D721Med (cell line): ENCODE results near the gene FOXO6.

Experiments
- DNase-seq: peaks from one replicate; pipeline ENCODE4 v3.0.0; 2011; ENCODE audit warnings: low spot score; ENCODE audit not compliant: insufficient read length
- FAIRE-seq: peaks from 2 replicates; lab custom pipeline; 2011; peaks lifted over from hg19 to GRCh38; lab: Jason Lieb, UNC
- TF ChIP-seq, protein P1 (sequence below): IDR thresholded peaks from 2 replicates; pipeline ENCODE4 v1.5.1; 2012; ENCODE audit warnings: mild to moderate bottlenecking, control low read depth; ENCODE audit not compliant: insufficient read depth; ENCODE audit errors: missing control alignments

Gene FOXO6

DNA sequence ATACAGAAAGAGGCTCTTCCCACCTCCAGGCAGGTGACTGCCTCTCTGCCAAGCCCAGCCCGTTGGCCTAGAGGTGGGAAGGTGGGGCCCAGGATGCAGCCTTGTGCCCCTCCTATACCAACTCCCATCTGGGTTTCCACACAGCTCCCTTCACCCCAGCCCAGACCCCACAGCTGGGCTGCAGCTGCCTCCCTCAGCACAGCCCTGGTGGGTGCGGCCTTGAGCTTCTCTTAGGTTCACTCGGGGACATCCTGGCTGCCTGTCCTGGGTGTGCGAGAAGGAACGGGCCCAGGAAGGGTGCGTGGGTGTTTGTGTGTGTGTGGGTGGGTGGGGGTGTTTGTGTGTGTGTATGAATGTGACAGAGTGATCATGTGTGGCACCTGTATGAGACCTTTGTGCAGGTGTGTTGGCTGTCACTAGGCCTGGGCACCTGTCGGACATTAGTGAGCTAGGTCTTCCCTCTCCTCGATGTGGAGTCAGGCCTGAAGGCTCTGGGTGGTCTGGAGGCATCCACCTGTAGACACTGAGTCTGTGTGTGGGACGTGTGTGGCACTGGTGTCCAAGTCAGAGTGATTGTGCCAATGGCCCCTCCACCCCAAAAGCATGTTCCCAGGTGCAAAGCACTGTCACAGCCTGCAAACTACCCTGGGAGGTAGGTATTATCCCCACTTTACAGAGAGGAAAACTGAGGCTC lies 30.7 kb downstream of the FOXO6 start:
- TF ChIP-seq, protein P1, sequence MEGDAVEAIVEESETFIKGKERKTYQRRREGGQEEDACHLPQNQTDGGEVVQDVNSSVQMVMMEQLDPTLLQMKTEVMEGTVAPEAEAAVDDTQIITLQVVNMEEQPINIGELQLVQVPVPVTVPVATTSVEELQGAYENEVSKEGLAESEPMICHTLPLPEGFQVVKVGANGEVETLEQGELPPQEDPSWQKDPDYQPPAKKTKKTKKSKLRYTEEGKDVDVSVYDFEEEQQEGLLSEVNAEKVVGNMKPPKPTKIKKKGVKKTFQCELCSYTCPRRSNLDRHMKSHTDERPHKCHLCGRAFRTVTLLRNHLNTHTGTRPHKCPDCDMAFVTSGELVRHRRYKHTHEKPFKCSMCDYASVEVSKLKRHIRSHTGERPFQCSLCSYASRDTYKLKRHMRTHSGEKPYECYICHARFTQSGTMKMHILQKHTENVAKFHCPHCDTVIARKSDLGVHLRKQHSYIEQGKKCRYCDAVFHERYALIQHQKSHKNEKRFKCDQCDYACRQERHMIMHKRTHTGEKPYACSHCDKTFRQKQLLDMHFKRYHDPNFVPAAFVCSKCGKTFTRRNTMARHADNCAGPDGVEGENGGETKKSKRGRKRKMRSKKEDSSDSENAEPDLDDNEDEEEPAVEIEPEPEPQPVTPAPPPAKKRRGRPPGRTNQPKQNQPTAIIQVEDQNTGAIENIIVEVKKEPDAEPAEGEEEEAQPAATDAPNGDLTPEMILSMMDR = no peak
- FAIRE-seq = no peak
- DNase-seq = no peak

DNA sequence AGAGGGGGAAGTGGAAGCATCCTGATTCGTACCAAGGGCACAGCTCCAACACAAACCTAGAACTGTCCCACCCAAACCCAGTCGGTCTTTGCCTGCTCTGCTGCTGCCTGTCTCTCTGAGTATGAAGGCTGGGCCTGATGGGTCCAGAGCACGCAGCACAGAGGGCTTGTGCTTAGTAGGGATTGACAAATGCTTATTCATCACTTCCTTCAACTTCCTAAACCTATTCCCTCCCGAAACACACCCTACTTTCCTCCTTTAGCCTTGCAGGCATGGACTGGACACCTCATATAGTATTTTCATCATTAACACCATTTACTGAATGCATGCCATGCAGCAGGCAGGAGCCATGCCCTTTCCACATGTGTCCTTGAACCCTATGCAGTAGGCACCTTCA lies 31.3 kb downstream of the FOXO6 start:
- DNase-seq (no peak), FAIRE-seq (no peak)
- TF ChIP-seq, protein P1 = no peak

DNA sequence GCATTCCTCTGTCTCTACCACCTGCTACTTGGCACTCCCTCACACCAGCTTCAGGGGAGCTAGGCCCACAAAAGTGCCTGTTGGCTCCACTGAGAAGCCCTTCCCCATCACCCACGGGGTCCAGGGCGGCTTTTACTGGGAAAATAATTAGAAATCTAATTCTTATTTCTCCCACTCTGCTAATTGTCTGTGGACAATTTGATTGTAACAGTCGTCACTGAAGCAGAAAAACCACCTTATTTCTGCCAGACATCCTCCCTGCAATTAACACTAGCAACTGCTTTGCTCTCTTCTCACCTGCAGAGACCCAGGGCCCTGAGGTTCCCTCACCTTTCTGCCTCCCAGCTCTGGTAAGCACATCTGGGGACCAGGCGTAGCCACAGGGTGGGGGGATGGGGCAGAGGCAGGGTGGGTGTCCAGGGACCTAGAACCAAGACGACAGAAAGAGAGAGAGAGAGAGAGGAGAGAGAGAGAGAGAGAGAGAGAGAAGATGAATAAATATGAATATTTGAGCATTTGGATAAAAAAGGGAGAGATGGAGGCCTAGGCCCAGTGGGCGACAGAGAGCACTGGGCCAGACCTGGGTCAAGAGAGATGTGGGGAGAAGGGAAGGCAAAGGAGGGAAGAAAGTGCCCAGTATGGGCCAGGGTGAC lies 32.6 kb downstream of the FOXO6 start:
- DNase-seq (no peak), FAIRE-seq (no peak)
- TF ChIP-seq, protein P1 = no peak

DNA sequence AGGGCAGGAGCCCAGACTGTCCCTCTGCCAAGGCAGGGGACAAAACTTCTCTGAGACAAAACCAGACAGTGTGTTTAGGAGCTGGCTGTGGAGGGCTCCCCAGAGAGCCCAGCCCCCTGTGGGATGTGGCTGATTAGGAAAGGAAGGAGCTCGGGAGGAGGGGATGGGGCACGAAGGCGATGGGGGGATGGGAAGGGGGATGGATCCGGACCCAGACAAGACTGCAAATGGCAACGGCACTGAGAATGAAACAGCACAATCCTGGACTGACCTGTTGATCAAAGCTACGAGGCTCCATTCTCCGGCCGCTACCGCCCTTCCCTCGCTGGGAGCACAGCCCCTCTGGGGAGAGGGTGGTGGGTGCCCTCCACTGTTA lies 33.1 kb downstream of the FOXO6 start:
- FAIRE-seq = no peak
- DNase-seq = no peak
- TF ChIP-seq, protein P1 = no peak

- FAIRE-seq (no peak), DNase-seq (no peak)
- TF ChIP-seq, protein P1 = no peak
Observed at GRCh38 chr1:41394959-41395956, 34.0 kb downstream of the FOXO6 start.

DNA sequence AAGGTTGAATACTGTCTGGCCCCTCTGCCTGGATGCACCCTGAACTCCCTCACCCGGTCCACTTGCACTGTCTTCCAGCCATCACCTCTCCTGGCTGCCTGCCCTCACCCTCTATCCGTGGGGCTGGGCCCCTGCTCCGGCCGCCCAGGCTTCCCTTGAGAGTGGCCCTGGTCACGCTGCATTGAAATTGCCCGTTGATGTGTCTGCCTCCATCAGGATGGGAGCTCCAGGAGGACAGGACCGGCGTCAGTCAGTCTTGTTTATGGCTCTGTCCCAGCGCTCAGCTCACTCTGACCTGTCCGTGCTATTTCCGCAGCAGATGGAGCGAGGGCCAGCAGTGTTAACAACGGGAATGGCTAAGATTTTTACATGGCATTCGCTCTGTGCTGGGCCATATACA lies 34.9 kb downstream of the FOXO6 start:
- FAIRE-seq (no peak), DNase-seq (no peak)
- TF ChIP-seq, protein P1 = no peak
